Neural cell (in vitro differentiated cells): ENCODE data around the gene SNX13. TPM values are rescaled to one million over a fixed set of nuclear protein-coding genes. Genes with fewer than 3 reads are reported as not detected.

ENCODE experiments used
- H2AFZ ChIP-seq: fragments of 200-600, 300-800 bp; sonication (generic), shearing (Covaris generic); 2 replicates; pipeline ENCODE4 v1.6.0; 2014; ENCODE audit warnings: low read depth, mild to moderate bottlenecking, antibody characterized with exemption, low read length, moderate library complexity
- H3F3A ChIP-seq: fragments of 200-600 bp; shearing (Covaris generic); 2 replicates; pipeline ENCODE4 v1.6.1; 2016; ENCODE audit warnings: mild to moderate bottlenecking, moderate library complexity, mixed read lengths, antibody characterized with exemption, low read length; ENCODE audit not compliant: insufficient read depth, poor library complexity, severe bottlenecking
- H3K27ac ChIP-seq: fragments of 200-600, 300-800 bp; sonication (generic), shearing (Covaris generic); 2 replicates; pipeline ENCODE4 v1.5.1; 2014; ENCODE audit warnings: mild to moderate bottlenecking, low read length, moderate library complexity
- H3K27me3 ChIP-seq: fragments of 300-800, 200-600 bp; sonication (generic), shearing (Covaris generic); 2 replicates; pipeline ENCODE4 v1.6.0; 2014; ENCODE audit warnings: mild to moderate bottlenecking, low read depth, low read length, moderate library complexity; ENCODE audit not compliant: insufficient read depth
- H3K36me3 ChIP-seq: fragments of 300-800, 200-600 bp; sonication (generic), shearing (Covaris generic); 2 replicates; pipeline ENCODE4 v1.5.1; 2014; ENCODE audit warnings: mild to moderate bottlenecking, antibody characterized with exemption, low read length, moderate library complexity; ENCODE audit not compliant: insufficient read depth
- H3K4me2 ChIP-seq: fragments of 300-800, 200-600 bp; sonication (generic), shearing (Covaris generic); 2 replicates; pipeline ENCODE4 v1.6.0; 2014; ENCODE audit warnings: mild to moderate bottlenecking, low read length
- H3K4me3 ChIP-seq: fragments of 300-800, 200-600 bp; sonication (generic), shearing (Covaris generic); 2 replicates; pipeline ENCODE4 v1.5.1; 2014; ENCODE audit warnings: mild to moderate bottlenecking, low read length, moderate library complexity
- H3K79me2 ChIP-seq: fragments of 200-600 bp; shearing (Covaris generic); replicated peaks from 2 replicates; pipeline ENCODE4 v1.6.0; 2014; ENCODE audit warnings: mild to moderate bottlenecking, low read length, moderate library complexity; ENCODE audit not compliant: insufficient read depth
- H3K9ac ChIP-seq: fragments of 300-800, 200-600 bp; sonication (generic), shearing (Covaris generic); 2 replicates; pipeline ENCODE4 v1.6.1; 2016; ENCODE audit warnings: mild to moderate bottlenecking, low read length, mixed read lengths
- H3K9me2 ChIP-seq: fragments of 200-600 bp; shearing (Covaris generic); 2 replicates; pipeline ENCODE4 v1.6.1; 2016; ENCODE audit warnings: mild to moderate bottlenecking, low read length, mixed read lengths; ENCODE audit not compliant: insufficient read depth
- H3K9me3 ChIP-seq: fragments of 200-600, 300-800 bp; sonication (generic), shearing (Covaris generic); 2 replicates; pipeline ENCODE4 v1.6.1; 2016; ENCODE audit warnings: mild to moderate bottlenecking, mixed run types, low read length, moderate library complexity, mixed read lengths
- H4K20me1 ChIP-seq: fragments of 200-600 bp; shearing (Covaris generic); 2 replicates; pipeline ENCODE4 v1.6.1; 2016; ENCODE audit warnings: mild to moderate bottlenecking, mixed run types; ENCODE audit not compliant: insufficient read depth
- EP300 ChIP-seq: fragments of 450-650 bp; conservative IDR thresholded peaks from 2 replicates; pipeline ENCODE4 v1.6.1; 2014; ENCODE audit warnings: antibody characterized with exemption, mild to moderate bottlenecking, moderate library complexity; ENCODE audit not compliant: poor library complexity, severe bottlenecking
- EZH2 ChIP-seq: fragments of 200-600, 300-800 bp; shearing (Covaris generic), sonication (generic); IDR thresholded peaks from 2 replicates; pipeline ENCODE4 v1.6.1; 2014; ENCODE audit warnings: antibody characterized with exemption, low read length, borderline replicate concordance, mild to moderate bottlenecking; ENCODE audit not compliant: insufficient read depth, poor library complexity, severe bottlenecking
- MXI1 ChIP-seq: fragments of 450-650 bp; conservative IDR thresholded peaks from 2 replicates; pipeline ENCODE4 v1.6.1; 2014; ENCODE audit warnings: antibody characterized with exemption, mild to moderate bottlenecking; ENCODE audit not compliant: poor library complexity, severe bottlenecking
- POLR2AphosphoS5 ChIP-seq: IDR thresholded peaks from 2 replicates; pipeline ENCODE4 v1.6.1; 2012
- RAD21 ChIP-seq: fragments of 450-650 bp; conservative IDR thresholded peaks from 2 replicates; pipeline ENCODE4 v1.6.1; 2014; ENCODE audit warnings: antibody characterized with exemption, mild to moderate bottlenecking, moderate library complexity
- SMC3 ChIP-seq: fragments of 450-650 bp; conservative IDR thresholded peaks from 2 replicates; pipeline ENCODE4 v1.6.1; 2014; ENCODE audit warnings: antibody characterized with exemption, mild to moderate bottlenecking, moderate library complexity; ENCODE audit not compliant: poor library complexity
- TAF1 ChIP-seq: IDR thresholded peaks from 2 replicates; pipeline ENCODE4 v1.6.1; 2012; ENCODE audit warnings: low read depth
- polyA plus RNA-seq: library from polyadenylated mRNA; depleted of rRNA; stranded (reverse); fragments of >200 nt; gene quantifications from 2 replicates; pipeline ENCODE4 v1.2.3, GENCODE V29; 2014
- TF ChIP-seq, protein P1 (sequence below): IDR thresholded peaks from 2 replicates; pipeline ENCODE4 v1.6.1; 2012; ENCODE audit warnings: borderline replicate concordance
- TF ChIP-seq, protein P2 (sequence below): fragments of 450-650 bp; IDR thresholded peaks from 2 replicates; pipeline ENCODE4 v1.5.1; 2014; ENCODE audit warnings: antibody characterized with exemption, mild to moderate bottlenecking, moderate library complexity; ENCODE audit not compliant: poor library complexity, severe bottlenecking

SNX13 gene
- polyA plus RNA-seq, 1 donor from 2014 or later: 50.6 TPM

DNA sequence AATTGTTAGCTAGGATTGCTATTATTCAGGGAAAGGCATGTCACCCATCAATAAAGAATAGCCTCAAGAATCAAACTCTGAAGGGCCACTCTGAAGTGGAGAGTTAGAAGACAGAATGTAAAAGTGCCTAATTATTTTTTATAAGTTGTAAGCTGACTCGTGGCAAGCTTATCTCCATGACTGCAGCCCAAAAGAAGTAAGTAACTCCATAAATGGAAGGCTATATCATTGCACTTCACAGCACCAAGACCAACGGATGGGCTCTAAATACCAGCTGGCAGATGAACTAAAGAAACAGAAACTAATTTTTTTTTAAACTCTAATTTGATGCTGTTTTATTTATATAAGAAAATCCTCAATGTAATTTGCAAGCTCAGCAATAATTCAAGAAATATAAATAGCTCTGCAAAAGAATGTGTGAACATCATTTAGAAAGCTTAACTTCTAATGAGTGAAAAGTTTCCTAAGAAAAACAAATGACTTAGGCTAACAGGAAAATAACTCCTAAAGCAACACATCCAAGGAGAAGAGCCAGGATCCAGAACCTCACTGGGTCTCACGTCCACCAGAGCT is 165.5 kb downstream of the SNX13 start:
- H3K27me3 ChIP-seq: no peaks in the 10 kb centered on the region
- H3K79me2 ChIP-seq: no peaks in the 10 kb centered on the region
- H3F3A ChIP-seq: no peaks in the 10 kb centered on the region
- no peaks in the 10 kb centered on the region for H3K9me2 ChIP-seq
- no peak overlapping the region for H3K27ac ChIP-seq
- no peak for TF ChIP-seq MXI1
- TF ChIP-seq EP300: no peak
- TF ChIP-seq POLR2AphosphoS5: no peak
- TF ChIP-seq RAD21: no peak
- TF ChIP-seq SMC3: no peak
- TF ChIP-seq, protein P1, sequence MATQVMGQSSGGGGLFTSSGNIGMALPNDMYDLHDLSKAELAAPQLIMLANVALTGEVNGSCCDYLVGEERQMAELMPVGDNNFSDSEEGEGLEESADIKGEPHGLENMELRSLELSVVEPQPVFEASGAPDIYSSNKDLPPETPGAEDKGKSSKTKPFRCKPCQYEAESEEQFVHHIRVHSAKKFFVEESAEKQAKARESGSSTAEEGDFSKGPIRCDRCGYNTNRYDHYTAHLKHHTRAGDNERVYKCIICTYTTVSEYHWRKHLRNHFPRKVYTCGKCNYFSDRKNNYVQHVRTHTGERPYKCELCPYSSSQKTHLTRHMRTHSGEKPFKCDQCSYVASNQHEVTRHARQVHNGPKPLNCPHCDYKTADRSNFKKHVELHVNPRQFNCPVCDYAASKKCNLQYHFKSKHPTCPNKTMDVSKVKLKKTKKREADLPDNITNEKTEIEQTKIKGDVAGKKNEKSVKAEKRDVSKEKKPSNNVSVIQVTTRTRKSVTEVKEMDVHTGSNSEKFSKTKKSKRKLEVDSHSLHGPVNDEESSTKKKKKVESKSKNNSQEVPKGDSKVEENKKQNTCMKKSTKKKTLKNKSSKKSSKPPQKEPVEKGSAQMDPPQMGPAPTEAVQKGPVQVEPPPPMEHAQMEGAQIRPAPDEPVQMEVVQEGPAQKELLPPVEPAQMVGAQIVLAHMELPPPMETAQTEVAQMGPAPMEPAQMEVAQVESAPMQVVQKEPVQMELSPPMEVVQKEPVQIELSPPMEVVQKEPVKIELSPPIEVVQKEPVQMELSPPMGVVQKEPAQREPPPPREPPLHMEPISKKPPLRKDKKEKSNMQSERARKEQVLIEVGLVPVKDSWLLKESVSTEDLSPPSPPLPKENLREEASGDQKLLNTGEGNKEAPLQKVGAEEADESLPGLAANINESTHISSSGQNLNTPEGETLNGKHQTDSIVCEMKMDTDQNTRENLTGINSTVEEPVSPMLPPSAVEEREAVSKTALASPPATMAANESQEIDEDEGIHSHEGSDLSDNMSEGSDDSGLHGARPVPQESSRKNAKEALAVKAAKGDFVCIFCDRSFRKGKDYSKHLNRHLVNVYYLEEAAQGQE: no peak
- TF ChIP-seq, protein P2, sequence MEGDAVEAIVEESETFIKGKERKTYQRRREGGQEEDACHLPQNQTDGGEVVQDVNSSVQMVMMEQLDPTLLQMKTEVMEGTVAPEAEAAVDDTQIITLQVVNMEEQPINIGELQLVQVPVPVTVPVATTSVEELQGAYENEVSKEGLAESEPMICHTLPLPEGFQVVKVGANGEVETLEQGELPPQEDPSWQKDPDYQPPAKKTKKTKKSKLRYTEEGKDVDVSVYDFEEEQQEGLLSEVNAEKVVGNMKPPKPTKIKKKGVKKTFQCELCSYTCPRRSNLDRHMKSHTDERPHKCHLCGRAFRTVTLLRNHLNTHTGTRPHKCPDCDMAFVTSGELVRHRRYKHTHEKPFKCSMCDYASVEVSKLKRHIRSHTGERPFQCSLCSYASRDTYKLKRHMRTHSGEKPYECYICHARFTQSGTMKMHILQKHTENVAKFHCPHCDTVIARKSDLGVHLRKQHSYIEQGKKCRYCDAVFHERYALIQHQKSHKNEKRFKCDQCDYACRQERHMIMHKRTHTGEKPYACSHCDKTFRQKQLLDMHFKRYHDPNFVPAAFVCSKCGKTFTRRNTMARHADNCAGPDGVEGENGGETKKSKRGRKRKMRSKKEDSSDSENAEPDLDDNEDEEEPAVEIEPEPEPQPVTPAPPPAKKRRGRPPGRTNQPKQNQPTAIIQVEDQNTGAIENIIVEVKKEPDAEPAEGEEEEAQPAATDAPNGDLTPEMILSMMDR: no peak
- TF ChIP-seq EZH2: no peak
- TF ChIP-seq TAF1: no peak
- no peak overlapping the region for H2AFZ ChIP-seq
- no peak overlapping the region for H3K4me2 ChIP-seq
- no peaks in the 10 kb centered on the region for H3K36me3 ChIP-seq
- H4K20me1 ChIP-seq: no peaks in the 10 kb centered on the region
- no peaks in the 10 kb centered on the region for H3K9me3 ChIP-seq
- no peak overlapping the region for H3K4me3 ChIP-seq
- no peak overlapping the region for H3K9ac ChIP-seq

DNA sequence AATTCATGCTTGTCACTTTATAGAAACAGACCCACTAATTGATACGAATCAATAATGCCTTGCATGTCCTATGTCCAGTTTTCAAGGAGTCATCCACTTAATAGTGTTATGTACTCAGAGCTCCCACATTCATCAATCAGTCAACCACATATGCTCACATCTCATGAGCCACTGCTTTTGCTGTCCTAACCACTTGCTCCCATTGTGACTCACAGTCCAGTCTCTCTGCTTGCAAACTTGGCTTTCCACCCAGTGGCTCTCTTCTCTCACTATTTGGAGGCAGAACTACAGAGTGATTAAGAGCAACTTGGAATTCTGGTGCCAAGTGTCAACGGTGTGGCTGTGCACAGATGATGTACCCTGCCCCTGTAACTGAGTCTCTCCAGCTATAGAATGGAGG is 166.0 kb downstream of the SNX13 start:
- Histone ChIP-seq H4K20me1 (no peaks in the 10 kb centered on the region), H3K4me3 (no peak overlapping the region), H3K27me3 (no peaks in the 10 kb centered on the region), H3K79me2 (no peaks in the 10 kb centered on the region), H3K9ac (no peak overlapping the region), H2AFZ (no peak overlapping the region), H3F3A (no peaks in the 10 kb centered on the region), H3K36me3 (no peaks in the 10 kb centered on the region), H3K9me2 (no peaks in the 10 kb centered on the region), H3K4me2 (no peak overlapping the region), H3K9me3 (no peaks in the 10 kb centered on the region), H3K27ac (no peak overlapping the region)
- TF ChIP-seq, protein P1: no peak
